Stromal cell of bone marrow (primary cell): ENCODE results near the gene OR52E1.
"Not testable (repeated sequence)": the region's sequence is repeated elsewhere in the genome, so short reads cannot be mapped to it uniquely, and the experiment has no call there.

Experiments used
- DNase-seq: peaks from one replicate; pipeline ENCODE4 v3.0.0-alpha.2; 2012; ENCODE audit warnings: low read depth

OR52E1 gene

DNA sequence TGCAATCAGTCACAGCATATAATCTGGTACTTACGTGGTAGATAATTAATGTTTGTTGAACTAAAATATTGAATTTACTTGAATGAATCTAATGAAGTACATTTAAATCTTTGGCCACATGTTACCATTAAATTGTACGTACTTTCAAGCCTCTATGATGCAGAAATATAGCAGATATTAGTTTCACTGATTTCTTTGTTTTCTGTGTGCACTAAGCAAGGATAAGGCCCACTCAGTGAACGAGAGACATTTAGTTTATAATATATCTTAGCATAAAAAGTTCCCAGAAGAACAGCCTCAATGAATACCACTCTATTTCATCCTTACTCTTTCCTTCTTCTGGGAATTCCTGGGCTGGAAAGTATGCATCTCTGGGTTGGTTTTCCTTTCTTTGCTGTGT is at the start of gene OR52E1:
TSS of gene OR52E1 (plus strand) at position 301 of the 400 bp plus-strand sequence.
- no peak for DNase-seq

GRCh38 chr11:5021996-5022395 is 47.4 kb upstream of the OR52E1 start:
- DNase-seq = no peak

GRCh38 chr11:5036669-5037068 is 32.7 kb upstream of the OR52E1 start:
- no peak for DNase-seq

GRCh38 chr11:5037926-5038325 is 31.4 kb upstream of the OR52E1 start:
- DNase-seq = no peak

DNA sequence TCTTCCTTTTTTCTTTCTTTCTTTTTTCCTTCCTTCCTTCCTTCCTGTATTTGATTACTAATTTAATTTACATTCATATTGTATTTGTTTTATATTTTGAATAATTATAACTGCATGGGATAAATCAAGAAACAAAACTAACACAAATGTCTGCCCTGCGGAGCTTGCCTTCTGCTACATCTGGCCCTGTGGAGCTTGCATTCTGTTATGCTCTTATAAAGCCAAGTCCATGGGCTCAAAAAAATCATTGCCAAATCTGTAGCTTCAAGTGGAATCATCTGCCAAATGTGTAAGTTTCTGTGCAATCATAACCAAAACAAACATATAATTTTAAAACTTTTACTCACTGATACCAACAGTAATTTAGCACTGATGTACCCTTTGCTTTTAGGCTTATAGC is 31.0 kb upstream of the OR52E1 start:
- no peak for DNase-seq

DNA sequence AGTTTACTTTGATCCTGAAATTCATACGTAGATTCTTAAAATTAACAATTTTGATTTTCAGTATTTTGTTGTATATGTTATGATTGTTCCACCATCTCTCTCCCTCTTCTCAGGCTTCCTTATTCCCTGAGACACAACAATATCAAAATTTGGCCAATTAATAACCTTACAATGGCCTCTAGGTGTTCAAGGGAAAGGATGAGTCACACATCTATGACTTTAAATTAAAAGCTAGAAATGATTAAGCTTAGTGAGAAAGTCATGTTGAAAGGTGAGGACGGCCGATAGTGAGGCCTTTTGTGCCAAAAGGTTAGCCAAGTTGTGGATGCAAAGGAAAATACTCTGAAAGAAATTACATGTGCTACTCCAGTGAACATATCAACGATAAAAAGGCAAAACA is 28.5 kb upstream of the OR52E1 start:
- no peak for DNase-seq

- no peak for DNase-seq
Observed at GRCh38 chr11:5042091-5042490, 27.3 kb upstream of the OR52E1 start.

DNA sequence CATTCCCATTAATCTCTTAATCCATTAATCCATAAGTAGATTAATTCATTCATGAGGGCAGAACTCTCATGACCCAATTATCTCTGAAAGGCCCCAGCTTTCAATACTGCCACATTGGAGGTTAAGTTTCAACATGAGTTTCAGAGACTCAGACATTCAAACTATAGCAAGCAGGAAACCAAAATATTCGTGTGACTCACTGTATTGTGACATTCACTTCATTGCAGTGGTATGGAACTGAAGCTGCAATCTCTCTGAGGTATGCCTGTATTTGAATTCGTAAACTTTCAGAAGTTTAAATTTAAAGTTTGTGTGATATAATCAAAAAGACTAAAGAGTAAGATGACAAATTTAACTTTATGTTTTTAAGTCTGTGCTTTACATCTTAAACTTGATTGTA is 26.0 kb upstream of the OR52E1 start:
- DNase-seq = peak; percentile 4

- no peak for DNase-seq
Observed at GRCh38 chr11:5046226-5046625, 23.1 kb upstream of the OR52E1 start, which contains the start of gene OR52J3. OR52J3 (plus strand) TSS chr11:5046526; CDS start chr11:5046526, 0 bp downstream.

- DNase-seq = no peak
Observed at GRCh38 chr11:5046754-5047330, 22.5 kb upstream of the OR52E1 start.

- not testable (repeated sequence) for DNase-seq
Observed at GRCh38 chr11:5058679-5059078, 10.7 kb upstream of the OR52E1 start.

DNA sequence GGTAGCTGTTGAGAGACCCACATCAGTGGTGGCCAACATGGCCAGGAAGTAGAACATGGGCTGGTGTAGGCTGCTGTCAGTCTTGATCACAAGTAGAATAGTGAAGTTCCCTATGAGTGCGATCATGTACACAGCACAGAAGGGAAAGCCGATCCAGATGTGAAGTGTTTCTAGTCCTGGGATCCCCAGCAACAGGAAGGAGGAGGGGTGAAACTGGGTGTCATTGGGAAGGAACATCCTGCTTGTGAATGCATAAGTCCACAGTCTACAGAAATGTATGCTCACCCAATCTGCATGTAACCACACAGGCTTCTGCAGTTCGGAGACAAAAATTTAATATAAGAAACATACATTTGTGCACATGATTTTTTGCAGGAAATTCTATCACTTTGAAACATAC is 10.0 kb upstream of the OR52E1 start, which contains the start of gene OR52E2:
TSS of gene OR52E2 (minus strand) at position 237 of the 400 bp plus-strand sequence. CDS start at position 237, 0 bp downstream.
- no peak for DNase-seq

DNA sequence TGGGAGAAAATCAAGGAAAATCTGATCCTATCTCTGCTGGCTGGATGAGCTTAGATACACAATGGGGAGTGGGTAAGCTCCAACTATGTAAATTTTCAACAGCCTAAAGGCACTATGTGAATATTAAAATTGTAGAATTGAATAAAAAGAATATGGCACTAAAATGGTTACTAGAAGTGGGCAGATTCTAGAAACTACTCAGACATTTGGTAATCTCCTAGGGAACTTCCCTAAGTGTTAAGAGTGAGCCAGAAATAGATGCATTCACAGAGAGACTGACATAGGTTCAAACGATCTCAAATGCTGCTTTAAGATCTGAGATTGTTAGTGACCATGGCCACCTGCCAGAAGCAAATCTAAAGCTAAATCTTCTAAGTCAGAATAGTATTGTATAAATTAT is 4.3 kb upstream of the OR52E1 start:
- DNase-seq = no peak

DNA sequence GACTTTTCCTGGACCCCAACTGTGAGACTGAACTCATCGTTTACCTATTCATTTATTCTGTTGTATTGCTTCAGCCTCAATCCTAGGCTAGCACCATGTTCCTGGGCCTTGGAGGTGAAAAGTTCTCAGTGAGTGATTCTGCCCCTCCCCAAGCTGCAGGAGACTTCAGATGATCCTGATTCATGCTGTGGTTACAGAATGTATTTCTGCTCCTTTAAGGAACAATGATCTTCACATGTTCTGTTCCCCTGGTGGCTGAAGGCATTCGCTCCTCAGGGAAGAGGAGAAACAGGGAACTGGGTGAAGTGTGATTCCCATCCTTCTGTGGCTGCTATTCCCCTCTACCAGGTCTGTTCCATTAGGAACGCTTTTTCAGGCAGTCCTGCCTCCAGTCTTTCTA is 2.4 kb downstream of the OR52E1 start:
- DNase-seq = no peak

DNA sequence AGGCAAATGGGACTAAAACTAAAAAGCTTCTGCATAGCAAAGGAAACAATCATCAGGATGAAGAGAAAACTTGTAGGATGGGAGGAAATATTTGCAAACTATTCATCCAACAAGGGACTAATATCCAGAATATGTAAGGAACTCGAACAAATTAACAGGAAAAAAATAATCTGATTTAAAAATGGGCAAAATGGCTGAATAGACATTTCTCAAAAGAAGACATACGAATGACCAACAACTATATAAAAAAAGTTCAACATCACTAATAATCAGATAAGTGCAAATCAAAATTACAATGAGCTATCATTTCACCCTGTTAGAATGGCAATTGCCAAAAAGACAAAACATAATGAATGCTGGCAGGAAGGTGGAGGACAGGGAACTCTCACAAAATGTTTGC is 12.0 kb downstream of the OR52E1 start:
- no peak for DNase-seq

- DNase-seq = no peak
Observed at GRCh38 chr11:5083602-5084001, 14.2 kb downstream of the OR52E1 start.

- no peak for DNase-seq
Observed at GRCh38 chr11:5088556-5088955, 19.2 kb downstream of the OR52E1 start.

DNA sequence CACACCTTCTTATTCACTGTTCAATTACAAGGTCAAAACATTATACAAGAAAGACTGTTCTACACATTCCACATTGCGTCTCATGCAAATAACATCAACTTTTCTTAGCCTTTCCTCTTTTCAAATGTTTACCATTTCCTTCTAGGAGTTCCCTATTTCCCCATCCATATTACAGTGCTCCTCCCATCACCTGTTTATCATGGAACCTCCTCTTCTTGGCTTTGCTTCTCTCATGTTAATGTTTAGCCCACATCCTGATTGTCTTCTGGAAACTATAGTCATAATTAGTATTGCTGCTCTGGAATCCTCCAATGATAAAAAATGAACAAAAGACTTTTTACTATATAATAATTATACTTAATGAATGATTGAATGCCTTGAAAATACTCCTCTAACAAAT is 21.3 kb downstream of the OR52E1 start:
- no peak for DNase-seq

GRCh38 chr11:5092821-5093585 is 23.6 kb downstream of the OR52E1 start:
- DNase-seq = no peak

- DNase-seq = no peak
Observed at GRCh38 chr11:5096011-5096410, 26.6 kb downstream of the OR52E1 start.

DNA sequence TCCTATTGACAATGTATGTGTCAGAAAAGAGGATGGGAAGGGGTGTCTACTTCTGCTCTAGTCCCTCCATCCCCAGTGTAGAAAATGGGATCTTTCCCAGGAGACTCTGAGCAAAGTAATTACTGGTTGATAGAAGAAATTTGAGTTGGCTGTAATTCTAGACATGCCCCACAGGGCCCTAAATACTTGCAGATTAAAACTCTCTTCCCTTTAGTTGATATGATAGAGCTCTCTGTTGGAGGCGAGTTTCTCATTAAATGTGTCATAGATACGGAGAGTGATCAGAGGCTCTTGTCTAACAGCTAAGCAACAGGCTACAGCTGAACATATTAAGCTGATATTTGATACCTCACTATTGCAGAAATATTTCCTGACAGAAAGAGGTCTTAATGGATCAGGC is 32.9 kb downstream of the OR52E1 start:
- no peak for DNase-seq

DNA sequence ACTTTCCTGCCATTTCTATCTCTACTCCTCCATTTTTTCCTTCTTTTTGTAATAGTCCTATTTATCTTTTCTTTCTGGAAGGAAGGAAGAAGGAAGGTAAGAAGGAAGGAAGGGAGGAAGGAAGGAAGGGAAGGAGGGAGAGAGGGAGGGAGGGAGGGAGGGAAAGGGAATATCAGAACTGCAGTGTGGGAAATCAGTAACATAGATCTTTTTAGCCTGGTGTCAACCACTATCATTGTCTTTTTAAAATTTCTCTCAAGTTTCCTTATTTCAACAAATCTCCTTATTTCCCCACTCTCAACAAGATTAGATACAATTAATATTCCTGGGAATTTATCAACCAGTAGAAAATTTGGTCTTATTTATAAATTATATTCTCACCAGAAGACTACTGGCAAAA is 33.7 kb downstream of the OR52E1 start:
- no peak for DNase-seq

DNA sequence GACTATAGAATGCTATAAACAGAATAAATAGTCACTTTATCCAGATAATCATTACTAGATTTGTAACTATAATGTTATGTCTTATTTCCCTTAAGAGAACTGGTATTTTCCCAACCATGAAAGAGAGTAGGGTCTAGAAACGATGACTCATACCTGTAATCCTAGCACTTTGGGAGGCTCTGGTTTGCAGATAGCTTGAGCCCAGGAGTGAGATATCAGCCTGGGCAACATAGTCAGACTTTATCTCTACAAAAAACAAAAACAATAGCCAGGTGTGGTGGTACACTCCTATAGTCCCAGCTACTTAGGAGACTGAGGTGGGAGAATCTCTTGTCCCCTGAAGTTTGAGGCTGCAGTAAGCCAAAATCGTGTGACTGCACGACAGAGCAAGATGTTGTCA is 37.9 kb downstream of the OR52E1 start:
- DNase-seq = no peak

- no peak for DNase-seq
Observed at GRCh38 chr11:5115339-5115738, 46.0 kb downstream of the OR52E1 start.
